HepG2 (cell line): Measurements from ENCODE around the gene AGER. TPM values are rescaled to one million over a fixed set of nuclear protein-coding genes. Genes with fewer than 3 reads are reported as not detected.
A peak's percentile ranks its signal among the peaks of the same experiment; 100 is the strongest.

Experiments used
- ATF1 ChIP-seq: IDR thresholded peaks from 2 replicates; pipeline ENCODE4 v1.6.1; 2016; ENCODE audit warnings: mild to moderate bottlenecking, control low read depth
- CSRNP1 ChIP-seq: sonication (generic); formaldehyde crosslinking; IDR thresholded peaks from 2 replicates; pipeline ENCODE4 v1.8.1; 2023; ENCODE audit warnings: mild to moderate bottlenecking, missing genetic modification reagents
- MBNL3 ChIP-seq: fragments of 250-450 bp; sonication (Bioruptor Pico); conservative IDR thresholded peaks from 2 replicates; pipeline ENCODE4 v1.8.0; 2022; ENCODE audit warnings: mild to moderate bottlenecking, inconsistent platforms
- SIX4 ChIP-seq: sonication (generic); formaldehyde crosslinking; IDR thresholded peaks from 2 replicates; pipeline ENCODE4 v1.4.0; 2020; ENCODE audit warnings: missing genetic modification reagents
- ZBTB10 ChIP-seq: sonication (generic); formaldehyde crosslinking; IDR thresholded peaks from 2 replicates; pipeline ENCODE4 v1.4.0; 2020; ENCODE audit warnings: missing genetic modification reagents, borderline replicate concordance
- ZBTB21 ChIP-seq: sonication (generic); formaldehyde crosslinking; IDR thresholded peaks from 2 replicates; pipeline ENCODE4 v1.4.0; 2020; ENCODE audit warnings: missing genetic modification reagents
- ZIK1 ChIP-seq: sonication (generic); formaldehyde crosslinking; IDR thresholded peaks from 2 replicates; pipeline ENCODE4 v1.5.0; 2020; ENCODE audit warnings: mild to moderate bottlenecking, low read depth, missing genetic modification reagents, borderline replicate concordance
- ZMYM3 ChIP-seq: sonication (generic); formaldehyde crosslinking; IDR thresholded peaks from 2 replicates; pipeline ENCODE4 v1.5.1; 2020; ENCODE audit warnings: mild to moderate bottlenecking, missing genetic modification reagents
- ZNF451 ChIP-seq: sonication (generic); formaldehyde crosslinking; IDR thresholded peaks from 2 replicates; pipeline ENCODE4 v1.5.0; 2020; ENCODE audit warnings: mild to moderate bottlenecking, missing genetic modification reagents
- polyA plus RNA-seq, 8 experiments: library from polyadenylated mRNA; depleted of rRNA in 3 of 8; stranded (reverse) in 7 of 8; unstranded in 1 of 8; fragments of >200 nt; fragmentation: Illumina TruSeq in 4 of 8; extraction: Trizol in 4 of 8; gene quantifications; 2 replicates each; pipeline versions ENCODE4 v1.2.1 to v1.2.3, GENCODE V29; 2011 to 2016; ENCODE audit warnings: low read depth in 4 of 8, missing spikeins in 1 of 8, mixed read lengths in 1 of 8; ENCODE audit not compliant: insufficient read depth in 1 of 8
- total RNA-seq, 5 experiments: library from RNA; depleted of rRNA; stranded (reverse); fragments of >200 nt; fragmentation: Illumina TruSeq; extraction: Trizol; gene quantifications; 2 replicates each; pipeline ENCODE4 v1.2.3, GENCODE V29; 2016; ENCODE audit warnings: low read depth in 1 of 5
- TF ChIP-seq, protein P1 (sequence below): sonication (generic); formaldehyde crosslinking; IDR thresholded peaks from 2 replicates; pipeline ENCODE4 v1.5.1; 2020; ENCODE audit warnings: mild to moderate bottlenecking, missing genetic modification reagents, moderate library complexity
- TF ChIP-seq, protein P2 (sequence below): sonication (generic); formaldehyde crosslinking; IDR thresholded peaks from 2 replicates; pipeline ENCODE4 v1.4.0; 2020; ENCODE audit warnings: missing genetic modification reagents, borderline replicate concordance
- TF ChIP-seq, protein P3 (sequence below): sonication (generic); formaldehyde crosslinking; conservative IDR thresholded peaks from 2 replicates; pipeline ENCODE4 v1.4.0; 2020; ENCODE audit warnings: missing genetic modification reagents
- TF ChIP-seq, protein P4 (sequence below): sonication (generic); formaldehyde crosslinking; IDR thresholded peaks from 2 replicates; pipeline ENCODE4 v1.4.0; 2020; ENCODE audit warnings: missing genetic modification reagents, low read depth, mild to moderate bottlenecking, borderline replicate concordance
- TF ChIP-seq, protein P5 (sequence below): sonication (generic); formaldehyde crosslinking; IDR thresholded peaks from 2 replicates; pipeline ENCODE4 v1.5.0; 2020; ENCODE audit warnings: missing genetic modification reagents

AGER gene
- total and polyA plus RNA-seq, 2 of the 13 experiments (the other 11 are each of a cell fraction or from before 2014, with no cell fraction given), result 1.9 to 5.1 TPM

DNA sequence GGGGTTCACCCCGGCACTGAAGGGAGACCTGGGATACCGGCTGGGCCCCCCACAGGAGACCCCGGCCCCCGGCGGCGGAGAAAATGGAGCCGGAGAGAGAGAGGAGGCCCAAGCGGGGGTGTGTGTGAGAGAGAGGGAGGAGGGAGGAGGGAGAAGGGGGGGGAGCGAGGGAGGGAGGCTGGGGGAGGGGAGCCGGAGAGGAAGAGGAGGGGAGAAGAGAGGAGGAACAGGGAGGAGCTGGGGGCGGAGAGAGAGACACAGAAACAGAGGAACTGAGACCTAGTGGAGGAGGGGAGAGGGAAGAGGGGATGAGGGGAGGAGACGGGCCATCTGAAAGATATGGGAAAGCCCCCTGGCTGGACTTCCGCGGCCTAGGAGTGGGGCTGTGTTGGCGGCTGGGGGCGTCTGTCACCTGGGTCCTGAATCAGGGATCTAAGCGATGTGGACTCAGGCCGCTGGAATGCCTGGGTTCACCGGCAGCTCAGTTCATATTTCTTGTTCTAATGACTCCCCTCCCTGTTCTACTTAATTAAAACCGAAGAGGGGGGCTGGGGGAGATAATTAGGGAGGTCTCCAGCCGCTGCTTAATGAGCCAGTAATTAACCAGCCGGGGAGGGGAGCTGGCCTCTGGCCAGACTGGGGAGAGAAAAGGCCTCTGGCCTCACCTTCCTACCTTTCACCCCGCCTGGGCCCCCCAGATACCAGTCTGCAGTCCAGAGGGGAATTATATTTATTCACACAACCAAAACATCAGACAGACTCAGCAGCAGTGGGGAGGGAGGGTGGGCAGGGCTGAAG, 6.2 kb upstream of the AGER start, which contains the start of gene PBX2 (continued):
- TF ChIP-seq, protein P1, sequence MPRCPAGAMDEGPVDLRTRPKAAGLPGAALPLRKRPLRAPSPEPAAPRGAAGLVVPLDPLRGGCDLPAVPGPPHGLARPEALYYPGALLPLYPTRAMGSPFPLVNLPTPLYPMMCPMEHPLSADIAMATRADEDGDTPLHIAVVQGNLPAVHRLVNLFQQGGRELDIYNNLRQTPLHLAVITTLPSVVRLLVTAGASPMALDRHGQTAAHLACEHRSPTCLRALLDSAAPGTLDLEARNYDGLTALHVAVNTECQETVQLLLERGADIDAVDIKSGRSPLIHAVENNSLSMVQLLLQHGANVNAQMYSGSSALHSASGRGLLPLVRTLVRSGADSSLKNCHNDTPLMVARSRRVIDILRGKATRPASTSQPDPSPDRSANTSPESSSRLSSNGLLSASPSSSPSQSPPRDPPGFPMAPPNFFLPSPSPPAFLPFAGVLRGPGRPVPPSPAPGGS (CRISPR knock-in tag), result 0 out of 2 replicates have a peak, but pooled peaks have one; percentile 43
- TF ChIP-seq SIX4, result 0 out of 2 replicates have a peak, but pooled peaks have one; percentile 10
- no peak for TF ChIP-seq CSRNP1 (CRISPR knock-in tag)
- TF ChIP-seq, protein P2, sequence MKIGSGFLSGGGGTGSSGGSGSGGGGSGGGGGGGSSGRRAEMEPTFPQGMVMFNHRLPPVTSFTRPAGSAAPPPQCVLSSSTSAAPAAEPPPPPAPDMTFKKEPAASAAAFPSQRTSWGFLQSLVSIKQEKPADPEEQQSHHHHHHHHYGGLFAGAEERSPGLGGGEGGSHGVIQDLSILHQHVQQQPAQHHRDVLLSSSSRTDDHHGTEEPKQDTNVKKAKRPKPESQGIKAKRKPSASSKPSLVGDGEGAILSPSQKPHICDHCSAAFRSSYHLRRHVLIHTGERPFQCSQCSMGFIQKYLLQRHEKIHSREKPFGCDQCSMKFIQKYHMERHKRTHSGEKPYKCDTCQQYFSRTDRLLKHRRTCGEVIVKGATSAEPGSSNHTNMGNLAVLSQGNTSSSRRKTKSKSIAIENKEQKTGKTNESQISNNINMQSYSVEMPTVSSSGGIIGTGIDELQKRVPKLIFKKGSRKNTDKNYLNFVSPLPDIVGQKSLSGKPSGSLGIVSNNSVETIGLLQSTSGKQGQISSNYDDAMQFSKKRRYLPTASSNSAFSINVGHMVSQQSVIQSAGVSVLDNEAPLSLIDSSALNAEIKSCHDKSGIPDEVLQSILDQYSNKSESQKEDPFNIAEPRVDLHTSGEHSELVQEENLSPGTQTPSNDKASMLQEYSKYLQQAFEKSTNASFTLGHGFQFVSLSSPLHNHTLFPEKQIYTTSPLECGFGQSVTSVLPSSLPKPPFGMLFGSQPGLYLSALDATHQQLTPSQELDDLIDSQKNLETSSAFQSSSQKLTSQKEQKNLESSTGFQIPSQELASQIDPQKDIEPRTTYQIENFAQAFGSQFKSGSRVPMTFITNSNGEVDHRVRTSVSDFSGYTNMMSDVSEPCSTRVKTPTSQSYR (CRISPR knock-in tag), result peak; percentile 93
- no peak for TF ChIP-seq ZBTB10
- TF ChIP-seq ZIK1, result no peak
- TF ChIP-seq ATF1 (CRISPR knock-in tag), result no peak
- TF ChIP-seq, protein P3, sequence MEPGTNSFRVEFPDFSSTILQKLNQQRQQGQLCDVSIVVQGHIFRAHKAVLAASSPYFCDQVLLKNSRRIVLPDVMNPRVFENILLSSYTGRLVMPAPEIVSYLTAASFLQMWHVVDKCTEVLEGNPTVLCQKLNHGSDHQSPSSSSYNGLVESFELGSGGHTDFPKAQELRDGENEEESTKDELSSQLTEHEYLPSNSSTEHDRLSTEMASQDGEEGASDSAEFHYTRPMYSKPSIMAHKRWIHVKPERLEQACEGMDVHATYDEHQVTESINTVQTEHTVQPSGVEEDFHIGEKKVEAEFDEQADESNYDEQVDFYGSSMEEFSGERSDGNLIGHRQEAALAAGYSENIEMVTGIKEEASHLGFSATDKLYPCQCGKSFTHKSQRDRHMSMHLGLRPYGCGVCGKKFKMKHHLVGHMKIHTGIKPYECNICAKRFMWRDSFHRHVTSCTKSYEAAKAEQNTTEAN (CRISPR knock-in tag), result no peak
- TF ChIP-seq ZBTB21 (CRISPR knock-in tag), result no peak
- no peak for TF ChIP-seq MBNL3
- TF ChIP-seq ZNF451 (CRISPR knock-in tag), result no peak
- TF ChIP-seq, protein P4, sequence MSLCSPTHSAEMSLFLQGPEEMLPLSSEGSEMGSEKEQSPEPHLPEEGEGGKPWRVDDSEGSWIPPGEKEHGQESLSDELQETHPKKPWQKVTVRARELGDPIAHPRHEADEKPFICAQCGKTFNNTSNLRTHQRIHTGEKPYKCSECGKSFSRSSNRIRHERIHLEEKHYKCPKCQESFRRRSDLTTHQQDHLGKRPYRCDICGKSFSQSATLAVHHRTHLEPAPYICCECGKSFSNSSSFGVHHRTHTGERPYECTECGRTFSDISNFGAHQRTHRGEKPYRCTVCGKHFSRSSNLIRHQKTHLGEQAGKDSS (CRISPR knock-in tag), result peak; percentile 50; the same call in 1 of the 2 replicates
- TF ChIP-seq, protein P5, sequence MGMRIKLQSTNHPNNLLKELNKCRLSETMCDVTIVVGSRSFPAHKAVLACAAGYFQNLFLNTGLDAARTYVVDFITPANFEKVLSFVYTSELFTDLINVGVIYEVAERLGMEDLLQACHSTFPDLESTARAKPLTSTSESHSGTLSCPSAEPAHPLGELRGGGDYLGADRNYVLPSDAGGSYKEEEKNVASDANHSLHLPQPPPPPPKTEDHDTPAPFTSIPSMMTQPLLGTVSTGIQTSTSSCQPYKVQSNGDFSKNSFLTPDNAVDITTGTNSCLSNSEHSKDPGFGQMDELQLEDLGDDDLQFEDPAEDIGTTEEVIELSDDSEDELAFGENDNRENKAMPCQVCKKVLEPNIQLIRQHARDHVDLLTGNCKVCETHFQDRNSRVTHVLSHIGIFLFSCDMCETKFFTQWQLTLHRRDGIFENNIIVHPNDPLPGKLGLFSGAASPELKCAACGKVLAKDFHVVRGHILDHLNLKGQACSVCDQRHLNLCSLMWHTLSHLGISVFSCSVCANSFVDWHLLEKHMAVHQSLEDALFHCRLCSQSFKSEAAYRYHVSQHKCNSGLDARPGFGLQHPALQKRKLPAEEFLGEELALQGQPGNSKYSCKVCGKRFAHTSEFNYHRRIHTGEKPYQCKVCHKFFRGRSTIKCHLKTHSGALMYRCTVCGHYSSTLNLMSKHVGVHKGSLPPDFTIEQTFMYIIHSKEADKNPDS (CRISPR knock-in tag), result no peak
- TF ChIP-seq ZMYM3 (CRISPR knock-in tag), result no peak
